Activated T-helper 2 cell treated with anti-CD3 and anti-CD28 coated beads, Interferon-gamma antibody, Interleukin-2, Interleukin-4, amounts not matched to agents 10 μg/mL and 5 μg/mL and 100 μg/mL, durations not matched to agents 14 hours and 24 hours and 36 hours (primary cell): ENCODE measurements around the gene RPP25. TPM values are rescaled to one million over a fixed set of nuclear protein-coding genes. Genes with fewer than 3 reads are reported as not detected.

ENCODE experiments used
- total RNA-seq: library from RNA; stranded (reverse); gene quantifications from 2 replicates; pipeline ENCODE4 v1.2.3, GENCODE V29; 2022

RPP25 gene
- total RNA-seq, 1 donor from 2014 or later = 14.2 TPM

Other genes starting within 250 kb of the RPP25 start
- gene CYP1A1, start 231.2 kb downstream of the RPP25 start, total RNA-seq = 0.37 and 0.48 TPM in 2 replicates
- gene CYP1A2, start 207.9 kb downstream of the RPP25 start, total RNA-seq = not detected in 2 replicates
- 261 and 266 TPM in 2 replicates for gene CSK, start 174.7 kb downstream of the RPP25 start, total RNA-seq
- gene LMAN1L, start 143.9 kb downstream of the RPP25 start, total RNA-seq = 0.32 TPM in 1 of 2 replicates, not detected in the other
- 0.16 TPM in 1 of 2 replicates, not detected in the other for gene CPLX3, start 130.1 kb downstream of the RPP25 start, total RNA-seq
- gene ULK3, start 113.6 kb downstream of the RPP25 start, total RNA-seq = 45.5 and 47.7 TPM in 2 replicates
- 85.0 and 90.6 TPM in 2 replicates for gene SCAMP2, start 83.4 kb downstream of the RPP25 start, total RNA-seq
- 66.3 and 71.6 TPM in 2 replicates for gene MPI, start 66.7 kb downstream of the RPP25 start, total RNA-seq
- gene FAM219B, start 49.9 kb downstream of the RPP25 start, total RNA-seq = 82.1 and 95.2 TPM in 2 replicates
- 311 and 333 TPM in 2 replicates for gene COX5A, start 18.7 kb downstream of the RPP25 start, total RNA-seq
- 0.89 and 0.99 TPM in 2 replicates for gene SCAMP5, start 38.8 kb upstream of the RPP25 start, total RNA-seq
- 28.4 and 31.0 TPM in 2 replicates for gene PPCDC, start 66.8 kb upstream of the RPP25 start, total RNA-seq
- 62.4 and 63.5 TPM in 2 replicates for gene C15orf39, start 245.1 kb upstream of the RPP25 start, total RNA-seq